GM12878 (cell line): ENCODE measurements around the gene CEP250. TPM values are rescaled to one million over a fixed set of nuclear protein-coding genes. Genes with fewer than 3 reads are reported as not detected.

ENCODE experiments used
- ATAC-seq: fragments of 200-7000 bp; cut with Tn5 transposase; 3 replicates; pipeline ENCODE4 v1.9.1; 2020; ENCODE audit warnings: mild to moderate bottlenecking, moderate library complexity
- BruUV-seq: library from RNA; stranded (reverse); fragments of 400-500 nt; replicated peaks from 2 replicates; lab custom pipeline; 2021; lab: Mats Ljungman, UMichigan
- CTCF ChIA-PET: fragments of 300-600 bp; sonication (Branson Sonifier 250); formaldehyde crosslinking; extraction: SDS; loops from one replicate; lab custom pipeline; 2021; ENCODE audit warnings: inconsistent platforms; lab: Yijun Ruan, JAX
- POLR2A ChIA-PET: fragments of 350-600 bp; formaldehyde crosslinking; extraction: SDS; loops from one replicate; lab custom pipeline; 2021; ENCODE audit warnings: inconsistent platforms; lab: Charles Lee
- RAD21 ChIA-PET: fragments of 300-600 bp; sonication (Branson Sonifier 250); formaldehyde crosslinking; loops from one replicate; lab custom pipeline; 2023; ENCODE audit warnings: antibody characterized with exemption; ENCODE audit not compliant: unreplicated experiment; lab: Charles Lee
- SMC1A ChIA-PET: fragments of 300-600 bp; sonication (Branson Sonifier 250); formaldehyde crosslinking; loops from one replicate; lab custom pipeline; 2023; ENCODE audit not compliant: unreplicated experiment, uncharacterized antibody; lab: Charles Lee
- DNase-seq: peaks from one replicate; pipeline ENCODE4 v3.0.0-alpha.2; 2011; ENCODE audit warnings: low read depth, low spot score
- FAIRE-seq: peaks from 3 replicates; lab custom pipeline; 2011; peaks lifted over from hg19 to GRCh38; lab: Jason Lieb, UNC
- H2AFZ ChIP-seq: 2 replicates; pipeline ENCODE4 v1.6.0; 2011; ENCODE audit warnings: low read depth, low read length, control low read depth; ENCODE audit not compliant: control insufficient read depth
- H3K27ac ChIP-seq: 2 replicates; pipeline ENCODE4 v1.5.1; 2011; ENCODE audit warnings: control low read depth; ENCODE audit not compliant: control insufficient read depth, insufficient read depth
- H3K27me3 ChIP-seq, 2 experiments: replicated peaks in 1 of 2; 2 replicates each; pipeline versions ENCODE4 v1.6.0 to v1.6.1; 2011; ENCODE audit warnings: low read length in 1 of 2; ENCODE audit not compliant: control insufficient read depth in 2 of 2, insufficient read depth in 2 of 2
- H3K36me3 ChIP-seq, 2 experiments: 2 replicates each; pipeline ENCODE4 v1.5.1; 2011; ENCODE audit warnings: low read length in 1 of 2; ENCODE audit not compliant: control insufficient read depth in 2 of 2, insufficient read depth in 2 of 2
- H3K4me1 ChIP-seq: 2 replicates; pipeline ENCODE4 v1.6.1; 2011; ENCODE audit warnings: mild to moderate bottlenecking, low read length, moderate library complexity, mixed read lengths; ENCODE audit not compliant: control insufficient read depth, insufficient read depth
- H3K4me2 ChIP-seq: 2 replicates; pipeline ENCODE4 v1.6.0; 2011; ENCODE audit warnings: control low read depth; ENCODE audit not compliant: control insufficient read depth, insufficient read depth
- H3K4me3 ChIP-seq: fragments of 200-600 bp; sonication (generic); 2 replicates; pipeline ENCODE4 v1.5.1; 2016
- H3K79me2 ChIP-seq: 2 replicates; pipeline ENCODE4 v1.6.0; 2011; ENCODE audit warnings: low read length; ENCODE audit not compliant: control insufficient read depth, insufficient read depth
- H3K9ac ChIP-seq: 2 replicates; pipeline ENCODE4 v1.8.0; 2011; ENCODE audit warnings: low read length, control low read depth, mixed read lengths; ENCODE audit not compliant: control insufficient read depth, insufficient read depth
- H3K9me3 ChIP-seq: replicated peaks from 3 replicates; pipeline ENCODE4 v1.5.1; 2011; ENCODE audit warnings: mild to moderate bottlenecking, low read length; ENCODE audit not compliant: control insufficient read depth, insufficient read depth
- H4K20me1 ChIP-seq: 2 replicates; pipeline ENCODE4 v1.6.0; 2011; ENCODE audit not compliant: control insufficient read depth, insufficient read depth
- BACH1 ChIP-seq: fragments of 450-650 bp; IDR thresholded peaks from 2 replicates; pipeline ENCODE4 v1.6.1; 2017; ENCODE audit warnings: mild to moderate bottlenecking, borderline replicate concordance
- HSF1 ChIP-seq: fragments of 150-350 bp; IDR thresholded peaks from 2 replicates; pipeline ENCODE4 v1.6.1; 2014; ENCODE audit warnings: mild to moderate bottlenecking, low read depth, low read length
- NFYA ChIP-seq: IDR thresholded peaks from 2 replicates; pipeline ENCODE4 v1.6.1; 2011; ENCODE audit warnings: low read depth, mild to moderate bottlenecking, low read length, improper control_type of control experiment, borderline replicate concordance
- NRF1 ChIP-seq: conservative IDR thresholded peaks from 2 replicates; pipeline ENCODE4 v1.6.1; 2011; ENCODE audit warnings: mild to moderate bottlenecking, low read depth, low read length, improper control_type of control experiment
- WGBS: methylation state at CpG from one replicate; pipeline ENCODE4 v1.1.6; 2016; ENCODE audit warnings: low lambda C conversion rate; ENCODE audit not compliant: insufficient replicate concordance, insufficient coverage; ENCODE audit errors: missing lambda C conversion rate; 5-methylcytosine and 5-hydroxymethylcytosine counted together
- in situ Hi-C: fragments of 300-500 bp; cut with MboI; formaldehyde crosslinking; loops from 9 replicates; pipeline ENCODE4 v1.14.3; 2018; ENCODE audit warnings: mixed read lengths
- intact Hi-C: fragments of 100-400 bp; cut with micrococcal nuclease; formaldehyde crosslinking; loops from one replicate; pipeline ENCODE4 v1.14.2; 2022; ENCODE audit not compliant: unreplicated experiment
- polyA plus RNA-seq, 11 experiments: library from polyadenylated mRNA; depleted of rRNA in 4 of 11; unstranded in 6 of 11; stranded (reverse) in 5 of 11; fragments of >200 nt; fragmentation: Nextera tagmentation in 4 of 11; fragmentation: Illumina TruSeq in 1 of 11; extraction: Ambion mirVana in 4 of 11; extraction: Trizol in 1 of 11; gene quantifications; 1 replicate in 1 of 11; 2 replicates in 10 of 11; pipeline versions ENCODE4 v1.2.1 to v1.2.3, GENCODE V29; 2011 to 2016; ENCODE audit warnings: inconsistent platforms in 2 of 11, missing spikeins in 2 of 11, low read depth in 1 of 11
- total RNA-seq, 4 experiments: library from RNA; depleted of rRNA in 3 of 4; stranded (reverse); fragments of >200 nt in 3 of 4; fragmentation: Illumina TruSeq in 1 of 4; extraction: Trizol in 1 of 4; gene quantifications; 2 replicates each; pipeline versions ENCODE4 v1.2.1 to v1.2.3, GENCODE V29; 2013 to 2021
- TF ChIP-seq, protein P1 (sequence below): fragments of 450-650 bp; IDR thresholded peaks from 2 replicates; pipeline ENCODE4 v1.6.1; 2017; ENCODE audit warnings: mild to moderate bottlenecking, moderate library complexity
- TF ChIP-seq, protein P2 (sequence below): fragments of 450-650 bp; IDR thresholded peaks from 2 replicates; pipeline ENCODE4 v1.6.1; 2017; ENCODE audit warnings: mild to moderate bottlenecking, moderate library complexity

The CEP250 gene
- total and polyA plus RNA-seq, 10 of the 15 experiments (the other 5 are each of a cell fraction or from before 2014, with no cell fraction given): 2.4 to 41.6 (median 25.7) TPM

DNA sequence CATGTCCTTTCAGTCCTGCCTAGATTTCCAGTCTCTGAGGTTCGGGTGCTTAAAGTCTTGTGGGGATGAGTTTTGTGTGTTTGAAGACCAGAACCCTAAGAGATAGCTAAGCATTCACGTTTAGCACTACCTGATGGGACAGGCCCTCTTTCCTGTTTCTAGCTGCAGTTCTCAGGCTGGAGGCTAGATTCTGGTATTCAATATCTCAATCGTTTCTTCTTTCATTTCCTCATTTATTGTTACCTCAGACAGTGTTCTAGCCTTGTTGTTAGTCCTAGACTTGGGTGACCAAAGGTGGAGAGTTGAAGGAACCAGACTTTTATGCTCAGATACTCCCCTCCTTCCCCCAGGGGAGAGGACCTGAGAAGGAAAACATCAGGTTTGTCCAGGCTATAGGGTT is 16.8 kb downstream of the CEP250 start:
- intact Hi-C loops: no loop called here
- in situ Hi-C loops: no loop called here
- no peaks in the 10 kb centered on the region for H3K79me2 ChIP-seq
- no peak overlapping the region for H2AFZ ChIP-seq
- H3K4me1 ChIP-seq: peaks cover 5% of the 10 kb centered on the region; the same call in 1 of the 2 replicates
- no peak for FAIRE-seq
- WGBS: 0% methylated on average over 3 of the region's 3 CpGs
- H3K9me3 ChIP-seq: no peaks in the 10 kb centered on the region
- H3K9ac ChIP-seq: no peak overlapping the region
- no peaks in the 10 kb centered on the region for H4K20me1 ChIP-seq
- DNase-seq: no peak
- no peak overlapping the region for H3K4me2 ChIP-seq
- ChIA-PET RAD21 (no interaction called here), CTCF (interaction anchor here (0.7 kb wide), 1 partner anchor 25 kb away, joined by 3 read pairs; no protein-coding TSS in a partner anchor), SMC1A (no interaction called here), POLR2A (no interaction called here)
- no peak overlapping the region for H3K4me3 ChIP-seq
- peaks cover 6 to 8% of the 10 kb centered on the region in 2 experiments; a peak in 3 of 4 replicates for H3K36me3 ChIP-seq
- H3K27me3 ChIP-seq: no peaks in the 10 kb centered on the region
- TF ChIP-seq, protein P1, sequence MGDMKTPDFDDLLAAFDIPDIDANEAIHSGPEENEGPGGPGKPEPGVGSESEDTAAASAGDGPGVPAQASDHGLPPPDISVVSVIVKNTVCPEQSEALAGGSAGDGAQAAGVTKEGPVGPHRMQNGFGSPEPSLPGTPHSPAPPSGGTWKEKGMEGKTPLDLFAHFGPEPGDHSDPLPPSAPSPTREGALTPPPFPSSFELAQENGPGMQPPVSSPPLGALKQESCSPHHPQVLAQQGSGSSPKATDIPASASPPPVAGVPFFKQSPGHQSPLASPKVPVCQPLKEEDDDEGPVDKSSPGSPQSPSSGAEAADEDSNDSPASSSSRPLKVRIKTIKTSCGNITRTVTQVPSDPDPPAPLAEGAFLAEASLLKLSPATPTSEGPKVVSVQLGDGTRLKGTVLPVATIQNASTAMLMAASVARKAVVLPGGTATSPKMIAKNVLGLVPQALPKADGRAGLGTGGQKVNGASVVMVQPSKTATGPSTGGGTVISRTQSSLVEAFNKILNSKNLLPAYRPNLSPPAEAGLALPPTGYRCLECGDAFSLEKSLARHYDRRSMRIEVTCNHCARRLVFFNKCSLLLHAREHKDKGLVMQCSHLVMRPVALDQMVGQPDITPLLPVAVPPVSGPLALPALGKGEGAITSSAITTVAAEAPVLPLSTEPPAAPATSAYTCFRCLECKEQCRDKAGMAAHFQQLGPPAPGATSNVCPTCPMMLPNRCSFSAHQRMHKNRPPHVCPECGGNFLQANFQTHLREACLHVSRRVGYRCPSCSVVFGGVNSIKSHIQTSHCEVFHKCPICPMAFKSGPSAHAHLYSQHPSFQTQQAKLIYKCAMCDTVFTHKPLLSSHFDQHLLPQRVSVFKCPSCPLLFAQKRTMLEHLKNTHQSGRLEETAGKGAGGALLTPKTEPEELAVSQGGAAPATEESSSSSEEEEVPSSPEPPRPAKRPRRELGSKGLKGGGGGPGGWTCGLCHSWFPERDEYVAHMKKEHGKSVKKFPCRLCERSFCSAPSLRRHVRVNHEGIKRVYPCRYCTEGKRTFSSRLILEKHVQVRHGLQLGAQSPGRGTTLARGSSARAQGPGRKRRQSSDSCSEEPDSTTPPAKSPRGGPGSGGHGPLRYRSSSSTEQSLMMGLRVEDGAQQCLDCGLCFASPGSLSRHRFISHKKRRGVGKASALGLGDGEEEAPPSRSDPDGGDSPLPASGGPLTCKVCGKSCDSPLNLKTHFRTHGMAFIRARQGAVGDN: no peak
- no peak; the same call in 2 of the 3 replicates for ATAC-seq
- BruUV-seq: no TSS peak
- no peak overlapping the region for H3K27ac ChIP-seq

DNA sequence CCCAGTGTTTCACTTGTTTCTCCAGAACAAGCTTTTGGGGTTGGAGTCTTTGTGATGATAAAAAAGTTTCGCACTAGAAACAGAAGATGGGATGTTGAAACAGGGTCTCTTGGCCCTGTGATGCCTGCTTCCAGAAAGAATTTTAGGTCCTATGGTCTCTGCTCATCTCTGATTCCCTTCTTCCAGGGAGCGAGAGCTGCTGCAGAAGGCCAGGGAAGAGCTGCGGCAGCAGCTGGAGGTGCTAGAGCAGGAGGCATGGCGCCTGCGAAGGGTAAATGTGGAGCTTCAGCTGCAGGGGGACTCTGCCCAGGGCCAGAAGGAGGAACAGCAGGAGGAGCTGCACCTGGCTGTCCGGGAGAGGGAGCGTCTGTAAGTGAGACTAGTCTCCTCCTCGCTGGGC is 18.3 kb downstream of the CEP250 start:
- Histone ChIP-seq H3K27me3 (no peaks in the 10 kb centered on the region), H3K4me3 (no peak overlapping the region), H2AFZ (no peak overlapping the region), H3K4me2 (no peak overlapping the region), H4K20me1 (no peaks in the 10 kb centered on the region), H3K36me3 (peaks cover 8 to 12% of the 10 kb centered on the region in 2 experiments; a peak in 3 of 4 replicates), H3K9me3 (no peaks in the 10 kb centered on the region), H3K79me2 (no peaks in the 10 kb centered on the region)
- intact Hi-C loops: no loop called here
- DNase-seq: no peak
- POLR2A ChIA-PET: no interaction called here
- RAD21 ChIA-PET: no interaction called here
- TF ChIP-seq NRF1 (no peak), HSF1 (no peak), NFYA (no peak), BACH1 (no peak)
- TF ChIP-seq, protein P2, sequence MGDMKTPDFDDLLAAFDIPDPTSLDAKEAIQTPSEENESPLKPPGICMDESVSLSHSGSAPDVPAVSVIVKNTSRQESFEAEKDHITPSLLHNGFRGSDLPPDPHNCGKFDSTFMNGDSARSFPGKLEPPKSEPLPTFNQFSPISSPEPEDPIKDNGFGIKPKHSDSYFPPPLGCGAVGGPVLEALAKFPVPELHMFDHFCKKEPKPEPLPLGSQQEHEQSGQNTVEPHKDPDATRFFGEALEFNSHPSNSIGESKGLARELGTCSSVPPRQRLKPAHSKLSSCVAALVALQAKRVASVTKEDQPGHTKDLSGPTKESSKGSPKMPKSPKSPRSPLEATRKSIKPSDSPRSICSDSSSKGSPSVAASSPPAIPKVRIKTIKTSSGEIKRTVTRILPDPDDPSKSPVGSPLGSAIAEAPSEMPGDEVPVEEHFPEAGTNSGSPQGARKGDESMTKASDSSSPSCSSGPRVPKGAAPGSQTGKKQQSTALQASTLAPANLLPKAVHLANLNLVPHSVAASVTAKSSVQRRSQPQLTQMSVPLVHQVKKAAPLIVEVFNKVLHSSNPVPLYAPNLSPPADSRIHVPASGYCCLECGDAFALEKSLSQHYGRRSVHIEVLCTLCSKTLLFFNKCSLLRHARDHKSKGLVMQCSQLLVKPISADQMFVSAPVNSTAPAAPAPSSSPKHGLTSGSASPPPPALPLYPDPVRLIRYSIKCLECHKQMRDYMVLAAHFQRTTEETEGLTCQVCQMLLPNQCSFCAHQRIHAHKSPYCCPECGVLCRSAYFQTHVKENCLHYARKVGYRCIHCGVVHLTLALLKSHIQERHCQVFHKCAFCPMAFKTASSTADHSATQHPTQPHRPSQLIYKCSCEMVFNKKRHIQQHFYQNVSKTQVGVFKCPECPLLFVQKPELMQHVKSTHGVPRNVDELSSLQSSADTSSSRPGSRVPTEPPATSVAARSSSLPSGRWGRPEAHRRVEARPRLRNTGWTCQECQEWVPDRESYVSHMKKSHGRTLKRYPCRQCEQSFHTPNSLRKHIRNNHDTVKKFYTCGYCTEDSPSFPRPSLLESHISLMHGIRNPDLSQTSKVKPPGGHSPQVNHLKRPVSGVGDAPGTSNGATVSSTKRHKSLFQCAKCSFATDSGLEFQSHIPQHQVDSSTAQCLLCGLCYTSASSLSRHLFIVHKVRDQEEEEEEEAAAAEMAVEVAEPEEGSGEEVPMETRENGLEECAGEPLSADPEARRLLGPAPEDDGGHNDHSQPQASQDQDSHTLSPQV: no peak
- TF ChIP-seq, all 136 proteins: peak for 0
- ChIA-PET CTCF (no interaction called here), SMC1A (interaction anchor here (1.6 kb wide), 1 partner anchor 17 kb away, joined by 7 read pairs; no protein-coding TSS in a partner anchor)
- WGBS: 76% methylated on average over 8 of the region's 8 CpGs
- H3K4me1 ChIP-seq: peaks cover 5% of the 10 kb centered on the region; the same call in 1 of the 2 replicates
- no peak overlapping the region for H3K27ac ChIP-seq
- no peak for ATAC-seq
- BruUV-seq: no TSS peak
- no peak overlapping the region for H3K9ac ChIP-seq
- in situ Hi-C loops: no loop called here
- FAIRE-seq: no peak
